NCI-H524 treated with DMSO at 0.1 percent for 48 hours (cell line): ENCODE measurements around the gene S100B.
"Not testable (repeated sequence)": the region's sequence is repeated elsewhere in the genome, so short reads cannot be mapped to it uniquely, and the experiment has no call there.

Source experiments
- DNase-seq: peaks from one replicate; lab custom pipeline; 2025; lab: John Stamatoyannopoulos, UW

S100B gene

DNA sequence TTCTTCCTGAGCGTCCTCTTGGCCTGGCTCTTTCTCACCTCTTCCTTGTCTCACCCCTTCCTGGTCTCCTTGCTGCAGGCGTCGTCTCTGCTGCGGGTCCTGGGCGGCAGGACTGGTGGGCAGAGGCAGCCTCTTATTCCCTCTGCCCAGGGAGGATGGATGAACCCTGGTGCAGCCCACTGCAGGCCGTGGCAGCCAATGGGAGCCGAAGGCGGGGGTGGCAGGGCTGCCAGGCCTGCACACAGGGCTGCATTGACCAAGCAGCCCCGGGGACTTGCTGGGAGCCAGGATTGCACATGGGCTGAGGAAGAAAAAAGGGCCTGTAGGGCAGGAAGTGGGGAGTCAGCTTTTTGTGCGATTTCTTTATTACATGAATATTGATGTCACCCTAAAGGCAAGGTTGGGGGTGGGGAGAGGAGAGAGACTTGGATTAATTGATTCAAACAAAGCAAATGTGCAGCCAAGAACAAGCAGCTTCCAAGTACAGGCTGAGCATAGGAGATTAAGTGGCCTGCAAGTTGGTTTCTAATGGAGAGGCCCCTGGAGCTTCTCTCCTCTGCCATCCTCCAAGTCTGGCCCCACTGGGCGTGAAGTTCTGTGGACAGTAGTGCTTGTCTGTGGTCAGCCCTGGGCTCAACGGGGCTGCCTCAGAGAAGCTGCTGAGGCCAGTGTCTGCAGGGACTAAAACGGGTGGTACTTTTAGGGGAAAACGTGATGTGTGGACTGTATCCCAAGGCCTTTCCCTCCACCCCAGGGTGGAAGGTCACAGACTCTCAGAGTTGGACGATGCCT is at the start of gene S100B:
Gene S100B (minus strand): TSS at position 108 of the 792 bp plus-strand sequence. CDS start 2,667 bp downstream, outside the sequence.
- no peak for DNase-seq

DNA sequence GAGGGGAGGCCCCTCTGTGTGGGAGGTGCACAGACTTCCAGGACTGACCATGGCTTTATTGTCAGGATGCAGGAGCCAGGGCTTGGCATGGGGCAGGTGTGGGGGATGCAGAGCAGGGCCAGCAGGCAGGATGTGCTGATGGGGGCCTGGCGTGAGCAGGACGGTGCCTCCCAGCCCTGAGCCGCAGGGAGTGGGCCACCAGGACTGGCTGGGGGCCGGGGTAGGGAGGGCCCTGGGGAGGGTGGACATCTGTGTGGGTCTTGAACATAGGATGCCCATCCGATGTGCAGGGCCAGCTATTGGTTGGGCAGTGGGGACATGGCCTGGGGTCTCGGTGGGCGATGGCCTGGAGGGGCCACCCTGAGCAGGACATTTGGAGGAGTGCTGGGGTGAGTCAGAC is 46.2 kb upstream of the S100B start:
- no peak for DNase-seq

DNA sequence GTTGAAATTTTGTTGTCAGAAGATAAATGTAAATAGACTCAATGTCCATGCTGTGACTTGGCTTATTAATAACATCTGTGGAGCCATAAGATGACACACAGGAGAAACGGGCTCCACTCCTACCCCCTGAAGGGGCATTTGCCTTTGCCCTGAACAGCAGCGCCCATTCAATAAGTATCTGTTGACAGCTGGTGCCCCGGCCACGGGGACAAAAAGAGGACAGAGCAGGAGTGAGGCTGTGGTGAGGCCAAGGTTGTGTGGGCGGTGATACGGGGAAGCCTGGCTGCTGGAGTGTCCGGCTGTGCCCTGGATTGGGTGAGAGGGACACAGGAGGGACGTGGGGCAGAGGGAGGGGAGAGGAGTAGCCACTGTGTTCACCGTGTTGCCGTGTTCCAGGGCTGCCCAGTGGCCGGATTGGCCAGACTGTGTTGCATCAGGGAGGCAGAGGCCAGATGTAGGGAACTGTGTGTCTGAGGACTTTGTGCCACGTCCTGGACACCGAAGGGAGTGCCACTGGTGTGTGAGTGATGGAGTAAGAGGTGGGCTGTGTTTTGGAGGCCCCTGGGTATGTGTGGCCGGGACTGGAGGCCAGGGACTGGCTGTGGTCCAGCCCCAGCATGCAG is 45.7 kb upstream of the S100B start:
- DNase-seq, result no peak

DNA sequence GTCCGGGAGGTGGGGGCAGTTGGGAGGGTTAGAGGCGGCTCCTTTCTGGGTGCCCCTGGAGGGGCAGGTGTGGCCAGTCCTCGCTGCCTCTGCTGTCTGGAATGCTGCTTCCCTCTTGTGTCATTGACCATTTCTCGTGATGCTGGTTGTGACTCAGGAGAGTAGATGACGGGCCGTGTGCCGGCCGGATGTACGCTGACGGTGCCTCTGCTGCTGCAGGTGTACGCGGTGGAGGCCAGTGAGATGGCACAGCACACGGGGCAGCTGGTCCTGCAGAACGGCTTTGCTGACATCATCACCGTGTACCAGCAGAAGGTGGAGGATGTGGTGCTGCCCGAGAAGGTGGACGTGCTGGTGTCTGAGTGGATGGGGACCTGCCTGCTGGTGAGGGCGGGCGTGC is 44.5 kb upstream of the S100B start:
- no peak for DNase-seq

DNA sequence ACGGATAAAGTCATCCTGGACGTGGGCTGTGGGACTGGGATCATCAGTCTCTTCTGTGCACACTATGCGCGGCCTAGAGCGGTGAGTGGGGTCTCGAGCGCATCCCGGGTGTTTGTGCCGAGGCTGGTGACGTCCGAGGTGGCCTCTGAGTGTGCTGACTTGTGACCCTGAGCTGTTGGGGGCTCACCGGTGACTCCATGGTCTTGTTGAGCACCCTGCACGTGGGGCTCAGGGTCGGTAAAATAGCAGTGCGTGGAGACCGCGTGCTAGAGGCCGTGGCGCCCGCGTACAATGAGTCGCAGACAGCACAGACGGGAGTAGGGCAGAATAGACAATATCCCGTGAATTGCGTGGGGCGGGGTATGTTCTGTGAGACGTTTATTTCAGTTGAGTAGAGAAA is 43.7 kb upstream of the S100B start:
- no peak for DNase-seq

DNA sequence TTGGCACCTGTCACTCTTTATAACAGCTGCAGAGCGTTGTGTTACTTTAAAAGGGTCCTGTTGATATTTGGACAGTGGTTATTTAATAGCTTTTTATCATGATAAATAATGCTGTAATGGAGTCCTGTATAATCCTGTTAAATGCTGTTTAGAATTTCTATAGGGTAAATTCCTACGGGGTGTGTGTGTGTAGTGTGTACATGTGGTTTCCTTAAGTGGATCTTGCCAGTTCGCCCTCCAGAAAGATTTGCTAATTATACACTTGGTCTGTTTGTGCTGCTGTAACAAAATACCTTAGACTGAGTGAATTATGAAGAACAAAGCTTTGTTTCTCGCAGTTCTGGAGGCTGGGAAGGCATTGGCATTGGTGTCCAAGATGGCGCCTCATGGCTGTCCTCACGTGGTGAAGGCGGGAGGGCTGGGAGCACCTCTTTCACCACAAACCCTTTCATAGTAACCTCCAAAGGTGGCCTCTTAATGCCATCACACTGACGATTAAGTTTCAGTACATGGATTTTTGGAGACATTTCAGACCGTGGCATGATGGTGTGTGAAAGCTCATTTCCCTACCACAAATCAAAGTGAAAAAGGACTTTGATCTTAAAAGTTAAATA is 41.8 kb upstream of the S100B start:
- DNase-seq, result no peak

DNA sequence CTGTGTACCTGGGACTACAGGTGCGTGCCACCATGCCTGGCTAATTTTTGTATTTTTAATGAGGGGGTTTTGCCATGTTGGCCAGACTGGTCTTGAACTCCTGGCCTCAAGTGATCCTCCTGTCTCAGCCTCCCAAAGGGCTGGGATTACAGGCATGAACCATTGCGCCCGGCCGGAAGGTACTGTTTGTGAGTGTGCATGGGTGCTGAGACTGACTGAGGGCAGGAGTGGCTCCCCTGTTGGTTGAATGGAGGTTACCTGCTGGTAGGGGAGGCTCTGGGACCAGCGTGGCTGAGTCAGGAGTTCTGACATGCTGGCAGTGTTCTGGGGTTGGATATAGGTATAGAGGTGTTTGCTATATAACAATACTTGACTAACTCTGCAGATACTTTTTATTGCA is 41.0 kb upstream of the S100B start:
- DNase-seq, result no peak

DNA sequence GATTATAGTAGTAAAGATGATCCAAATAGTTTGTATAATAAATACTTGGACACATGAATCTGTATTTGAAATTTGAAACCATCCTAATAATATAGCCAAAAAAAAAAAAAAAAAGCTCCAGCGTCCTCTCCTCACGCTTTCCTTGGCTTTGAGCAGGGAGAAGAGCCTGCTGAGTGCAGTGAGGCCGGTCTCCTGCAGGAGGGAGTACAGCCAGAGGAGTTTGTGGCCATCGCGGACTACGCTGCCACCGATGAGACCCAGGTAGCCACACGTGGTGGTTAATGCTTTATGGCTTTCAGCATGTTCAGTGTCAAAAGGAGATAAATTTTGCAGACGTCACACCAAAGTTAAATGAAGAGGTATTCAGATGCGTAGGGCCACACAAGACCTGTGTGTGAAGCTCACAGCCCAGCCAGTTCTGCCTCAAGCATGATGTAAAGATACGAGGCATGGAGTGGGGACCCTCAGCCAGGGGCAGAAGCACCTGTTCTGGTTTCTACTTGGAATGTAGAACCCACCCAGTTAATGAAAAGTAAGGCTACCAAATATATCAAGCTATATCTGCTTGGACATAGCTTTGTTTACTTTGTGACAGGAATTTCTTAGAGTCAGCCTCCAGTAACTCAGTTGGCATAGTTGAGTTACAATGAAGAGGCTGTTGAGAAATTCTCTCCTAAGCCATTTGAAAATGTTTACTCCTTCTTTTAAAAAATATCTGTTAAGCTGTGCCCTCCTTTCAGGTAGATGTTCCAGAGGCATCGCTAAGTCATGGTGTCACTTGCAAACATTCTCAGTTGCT is 38.7 kb upstream of the S100B start:
- no peak for DNase-seq

DNA sequence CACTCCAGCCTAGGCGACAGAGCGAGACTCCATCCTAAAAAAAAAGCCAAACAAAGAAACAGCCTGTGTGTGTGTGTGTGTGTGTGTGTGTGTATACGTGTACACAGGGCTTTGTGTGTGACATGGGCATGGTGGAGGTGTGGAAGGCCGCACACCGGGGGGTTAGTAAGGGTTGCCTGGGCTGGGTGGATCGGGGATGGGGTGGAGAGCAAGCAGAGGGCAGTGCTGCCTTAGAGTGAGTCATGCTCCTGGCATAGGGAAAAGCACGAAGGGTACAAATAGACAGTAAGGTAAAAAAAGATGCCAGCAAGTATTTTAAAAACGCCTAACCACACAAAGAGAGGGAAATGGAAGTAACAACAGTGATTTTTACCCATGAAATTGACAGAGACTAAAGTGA is 36.8 kb upstream of the S100B start:
- no peak for DNase-seq

DNA sequence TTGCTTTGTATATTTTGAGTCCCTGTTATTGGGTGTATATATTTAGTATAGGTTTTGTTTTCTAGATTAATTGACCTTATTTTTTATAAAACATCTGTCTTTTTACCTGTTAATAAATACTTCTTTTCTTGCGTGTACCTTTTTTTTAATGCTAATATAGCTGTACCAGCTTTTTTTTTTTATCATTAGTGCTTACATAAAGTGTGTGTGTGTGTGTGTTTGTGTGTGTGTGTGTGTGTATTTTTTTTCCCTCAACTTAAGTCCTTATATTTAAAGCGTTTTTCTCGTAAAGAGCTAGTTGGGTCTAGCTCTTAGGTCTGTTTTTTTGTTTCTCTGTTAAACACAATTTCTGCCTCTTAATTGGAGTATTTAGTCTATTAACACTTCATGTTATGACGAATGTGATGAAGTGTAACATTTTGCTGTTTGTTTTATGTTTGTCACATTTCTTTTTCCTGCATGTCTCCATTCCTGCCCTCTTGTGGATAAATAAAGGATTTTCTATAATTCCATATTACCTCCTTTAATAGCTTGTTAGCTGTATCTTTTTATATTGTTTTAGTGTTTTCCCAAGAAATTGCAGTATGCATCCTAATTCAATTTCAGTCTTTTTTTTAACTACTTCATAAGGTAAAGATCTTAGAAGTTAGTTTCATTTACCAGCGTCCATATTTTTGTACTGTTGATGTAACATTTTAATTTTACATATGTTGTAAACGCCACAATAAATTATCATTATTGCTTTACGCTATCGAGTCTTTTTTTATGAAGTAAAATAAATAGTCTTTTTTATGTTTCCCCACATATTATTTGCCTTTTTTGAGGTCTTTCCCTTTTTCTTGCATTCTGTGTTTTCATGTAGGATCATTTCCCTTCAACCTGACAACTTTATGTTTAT is 34.9 kb upstream of the S100B start:
- no peak for DNase-seq

DNA sequence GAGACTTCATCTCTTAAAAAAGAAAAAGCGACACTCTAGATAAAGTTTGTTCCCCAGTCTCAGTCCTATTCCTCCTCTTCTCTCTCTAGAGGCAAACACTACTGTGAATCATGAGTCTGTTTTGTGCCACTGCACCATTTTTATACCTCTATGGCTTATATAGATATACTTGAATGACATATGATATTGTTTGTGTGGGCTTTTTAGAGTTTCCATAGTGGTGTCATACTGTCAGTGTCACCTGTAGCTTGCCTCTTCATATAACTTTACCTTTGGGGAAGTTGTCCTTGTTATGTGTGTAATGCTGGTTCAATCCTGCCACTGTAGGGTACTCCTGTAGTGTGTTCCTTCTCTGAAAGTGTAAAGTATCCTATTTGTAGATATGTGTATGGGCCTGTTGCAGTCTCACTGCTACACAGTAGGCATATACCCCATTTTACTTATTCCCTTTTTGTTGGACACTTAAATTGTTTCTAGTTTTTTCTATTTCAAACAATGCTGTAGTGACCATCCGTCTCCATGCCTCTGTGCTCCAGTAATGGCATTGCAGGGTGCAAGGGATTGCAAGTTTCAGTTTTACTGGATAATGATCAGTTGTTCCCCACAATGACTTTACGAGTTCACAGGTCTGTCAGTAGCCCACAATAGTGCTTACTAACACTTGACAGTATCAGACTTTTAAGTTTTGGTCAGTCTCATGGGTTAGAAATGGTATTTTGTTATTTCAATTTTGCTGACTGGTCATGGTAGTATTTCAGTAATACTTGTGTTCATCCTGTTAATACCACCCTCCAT is 33.3 kb upstream of the S100B start:
- no peak for DNase-seq

DNA sequence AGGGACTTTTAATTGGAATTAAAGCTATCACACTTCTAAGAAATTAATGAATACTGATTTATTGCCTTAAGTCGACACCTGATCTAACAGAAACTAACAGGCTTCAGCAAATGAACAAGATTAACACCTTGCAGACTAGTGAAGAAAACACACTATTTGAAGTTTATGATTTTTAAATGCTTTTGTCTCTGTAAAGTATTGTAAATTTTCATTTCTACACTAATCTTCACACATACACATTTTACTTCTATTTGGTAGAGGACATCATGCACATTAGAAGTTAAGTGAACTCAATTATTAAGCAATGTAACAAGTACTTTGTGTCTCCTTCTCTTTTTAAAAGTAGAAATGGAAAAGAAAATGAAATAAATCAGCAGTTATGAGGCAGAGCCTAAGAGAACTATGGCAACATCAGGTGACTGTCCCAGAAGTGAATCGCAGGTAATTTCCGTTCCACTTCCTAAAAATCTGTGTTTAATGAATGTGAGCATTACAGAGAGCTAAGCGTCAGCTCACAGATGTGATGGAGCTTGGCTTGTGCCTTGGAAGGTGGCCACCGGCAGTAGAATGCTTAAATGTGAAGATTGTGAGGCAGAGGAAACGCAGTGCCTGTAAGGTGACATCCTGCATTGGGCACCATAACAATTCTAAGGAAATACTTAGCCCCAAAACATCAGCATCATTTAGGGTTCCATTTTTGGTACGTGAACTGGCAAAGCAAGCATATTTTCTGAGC is 31.8 kb upstream of the S100B start:
- DNase-seq, result no peak

DNA sequence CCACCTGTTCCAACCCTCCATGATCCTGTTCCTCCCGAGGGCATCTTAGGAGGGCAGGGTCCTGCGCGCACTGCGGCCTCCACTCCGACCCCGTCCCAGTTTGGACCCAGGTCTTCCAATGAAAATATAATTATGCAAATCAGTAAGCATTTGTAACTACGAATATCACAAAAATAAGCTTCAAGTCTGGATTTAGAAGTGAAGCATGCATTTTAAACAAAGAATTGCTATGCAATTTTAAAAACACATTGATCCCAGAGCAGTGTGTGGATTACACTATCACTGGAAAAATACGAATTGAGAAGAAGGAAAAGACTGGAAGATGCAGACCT is 31.3 kb upstream of the S100B start:
- no peak for DNase-seq

DNA sequence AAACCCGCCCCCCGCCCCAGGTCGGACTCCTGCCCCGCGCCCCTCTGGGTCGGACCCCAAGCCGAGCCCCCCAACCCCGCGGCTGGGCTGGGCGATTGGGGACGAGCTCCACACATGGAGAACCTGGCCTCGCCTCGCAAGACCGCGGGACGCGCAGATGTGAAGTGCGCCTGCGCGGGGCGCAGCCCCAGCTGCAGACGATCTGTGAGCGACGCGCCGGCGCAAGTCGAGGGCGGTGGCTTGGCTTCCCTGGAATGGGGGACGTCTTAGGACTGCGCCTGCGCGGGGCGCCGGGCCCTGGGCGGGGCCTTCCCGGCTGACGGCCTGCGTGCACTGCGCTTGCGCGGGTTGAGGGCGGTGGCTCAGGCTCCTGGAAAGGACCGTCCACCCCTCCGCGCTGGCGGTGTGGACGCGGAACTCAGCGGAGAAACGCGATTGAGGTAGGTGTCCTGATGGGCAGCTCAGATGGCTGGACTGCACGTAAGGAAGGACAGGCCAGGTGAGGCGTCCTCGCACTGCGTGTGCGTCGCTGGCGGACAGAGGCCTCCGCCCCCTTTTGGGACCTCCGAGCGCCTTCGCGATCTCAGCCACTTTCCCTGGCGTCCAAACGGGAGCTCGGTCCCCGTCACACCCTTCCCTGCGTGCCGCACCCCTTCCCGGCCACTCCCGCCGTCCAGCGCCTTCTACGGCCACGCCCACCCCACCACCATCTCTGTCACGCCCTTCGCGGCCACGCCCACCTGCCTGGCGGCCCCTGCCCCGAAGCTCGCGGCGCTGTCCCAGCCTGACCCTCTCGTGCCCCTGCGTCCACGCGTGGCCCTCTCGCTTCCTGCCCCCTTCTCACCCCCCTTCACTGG is 30.7 kb upstream of the S100B start, which contains the start of gene PRMT2:
Gene PRMT2 (plus strand): TSS at position 351 of the 857 bp plus-strand sequence. CDS start 1,278 bp downstream, outside the sequence.
- DNase-seq, result peak; percentile 77

DNA sequence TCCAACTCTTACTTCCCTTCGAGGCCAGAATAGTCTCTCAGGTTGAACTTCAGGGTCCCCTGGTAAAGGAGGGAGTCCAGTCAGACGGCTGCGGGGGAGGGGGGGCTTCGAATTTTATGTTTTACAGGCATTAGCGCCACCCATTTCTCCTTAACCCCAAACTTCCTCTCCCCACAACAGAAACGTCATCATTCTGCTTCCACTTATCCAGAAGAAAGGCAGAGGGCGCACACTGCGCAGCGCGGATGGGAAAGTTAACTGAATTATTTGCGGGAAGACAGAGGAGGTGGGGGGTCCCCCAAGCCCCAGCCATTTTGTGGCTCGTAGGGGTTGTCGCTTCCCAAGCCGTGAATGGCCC is 30.1 kb upstream of the S100B start:
- DNase-seq, result peak; percentile 10

DNA sequence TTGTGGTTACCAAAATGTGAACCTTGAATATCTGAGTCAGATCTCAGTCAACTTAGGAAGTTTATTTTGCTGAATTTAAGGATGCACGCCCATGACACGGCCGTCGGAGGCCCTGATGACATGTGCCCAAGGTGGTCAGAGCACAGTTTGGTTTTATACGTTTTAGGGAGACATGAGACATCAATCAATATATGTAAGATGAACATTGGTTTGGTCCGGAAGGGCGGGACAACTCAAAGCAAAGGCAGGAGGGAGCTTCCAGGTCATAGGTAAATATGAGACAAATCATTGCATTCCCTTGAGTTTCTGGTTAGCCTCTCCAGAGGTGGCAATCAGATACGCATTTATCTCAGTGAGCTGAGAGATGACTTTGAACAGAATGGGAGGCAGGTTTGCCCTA is 29.5 kb upstream of the S100B start:
- DNase-seq, result no peak

DNA sequence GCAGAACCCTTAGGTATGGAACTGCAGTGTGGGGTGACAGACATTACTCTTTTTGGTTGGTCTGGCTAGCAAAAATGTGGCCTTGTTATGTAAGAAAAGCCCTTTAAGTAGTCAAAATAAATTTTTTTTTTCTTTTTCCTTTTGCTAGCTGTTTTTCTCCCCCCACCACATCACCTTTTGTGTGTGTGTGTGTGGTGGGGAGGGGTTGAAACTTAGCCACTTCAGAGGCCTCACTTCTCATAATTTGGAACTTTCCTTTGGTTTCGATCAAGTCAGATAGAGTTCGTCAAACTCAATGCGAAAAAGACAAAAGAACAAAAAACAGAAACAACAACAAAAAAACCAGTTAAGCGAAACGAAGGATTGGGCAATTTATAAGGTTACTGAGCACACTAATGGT is 28.7 kb upstream of the S100B start:
- DNase-seq, result no peak

DNA sequence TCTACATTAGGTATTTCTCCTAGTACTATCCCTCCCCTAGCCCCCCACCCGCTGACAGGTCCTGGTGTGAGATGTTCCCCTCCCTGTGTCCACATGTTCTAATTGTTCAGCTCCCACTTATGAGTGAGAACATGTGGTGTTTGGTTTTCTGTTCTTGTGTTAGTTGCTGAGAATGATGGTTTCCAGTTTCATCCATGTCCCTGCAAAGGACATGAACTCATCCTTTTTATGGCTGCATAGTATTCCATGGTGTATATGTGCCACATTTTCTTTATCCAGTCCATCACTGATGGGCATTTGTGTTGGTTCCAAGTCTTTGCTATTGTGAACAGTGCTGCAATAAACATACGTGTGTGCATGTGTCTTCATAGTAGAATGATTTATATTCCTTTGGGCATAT is 26.0 kb upstream of the S100B start:
- not testable (repeated sequence) for DNase-seq

DNA sequence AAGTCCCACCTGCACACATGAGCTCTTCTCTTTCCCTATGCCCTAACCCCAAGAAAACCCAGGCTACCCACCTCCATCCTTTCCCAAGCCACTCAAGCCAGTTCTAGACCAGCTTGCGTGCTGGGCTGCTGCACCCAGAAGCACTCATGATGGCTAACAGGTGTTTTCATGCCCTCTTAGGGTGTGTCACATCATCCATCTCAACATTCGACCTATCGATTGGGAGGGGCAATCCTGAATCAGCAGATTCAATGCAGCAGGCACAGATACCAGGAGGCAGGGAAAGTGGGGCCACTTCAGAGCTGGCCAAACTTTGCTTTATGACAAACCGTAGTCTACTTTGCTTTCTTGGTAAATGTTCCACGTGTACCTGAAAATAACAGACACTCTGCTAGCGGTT is 24.0 kb upstream of the S100B start:
- DNase-seq, result no peak
